GM23338 (cell line): ENCODE results near the gene CDH8. TPM values are rescaled to one million over a fixed set of nuclear protein-coding genes. Genes with fewer than 3 reads are reported as not detected.

Experiments used
- ATAC-seq: fragments of 200-7000 bp; cut with Tn5 transposase; 3 replicates; pipeline ENCODE4 v1.9.1; 2020
- DNase-seq: peaks from one replicate; pipeline ENCODE4 v3.0.0-alpha.2; 2015; ENCODE audit warnings: low spot score
- H2AFZ ChIP-seq: fragments of 200-600 bp; sonication (generic); 2 replicates; pipeline ENCODE4 v1.8.0; 2016; ENCODE audit warnings: antibody characterized with exemption, mild to moderate bottlenecking, moderate library complexity
- H3F3A ChIP-seq: fragments of 200-600 bp; sonication (generic); replicated peaks from 2 replicates; pipeline ENCODE4 v1.8.0; 2017; ENCODE audit warnings: antibody characterized with exemption, mixed run types, low read depth
- H3K27ac ChIP-seq: fragments of 200-600 bp; sonication (generic); 2 replicates; pipeline ENCODE4 v1.6.1; 2016; ENCODE audit warnings: low read depth
- H3K27me3 ChIP-seq: fragments of 200-600 bp; sonication (generic); 2 replicates; pipeline ENCODE4 v1.8.0; 2016; ENCODE audit warnings: mild to moderate bottlenecking, mixed run types, moderate library complexity; ENCODE audit not compliant: insufficient read depth
- H3K36me3 ChIP-seq: fragments of 200-600 bp; sonication (generic); 2 replicates; pipeline ENCODE4 v1.8.0; 2016; ENCODE audit warnings: mild to moderate bottlenecking; ENCODE audit not compliant: insufficient read depth
- H3K4me1 ChIP-seq: fragments of 200-600 bp; sonication (generic); 2 replicates; pipeline ENCODE4 v1.8.0; 2016; ENCODE audit warnings: mild to moderate bottlenecking, moderate library complexity; ENCODE audit not compliant: insufficient read depth
- H3K4me2 ChIP-seq: fragments of 200-600 bp; sonication (generic); 2 replicates; pipeline ENCODE4 v1.7.1; 2017; ENCODE audit warnings: mixed run types
- H3K4me3 ChIP-seq: fragments of 200-600 bp; sonication (generic); 2 replicates; pipeline ENCODE4 v1.6.1; 2016; ENCODE audit warnings: mixed run types
- H3K79me2 ChIP-seq: fragments of 200-600 bp; sonication (generic); replicated peaks from 2 replicates; pipeline ENCODE4 v1.8.0; 2017; ENCODE audit warnings: mild to moderate bottlenecking; ENCODE audit not compliant: insufficient read depth
- H3K9me2 ChIP-seq: fragments of 200-600 bp; sonication (generic); 2 replicates; pipeline ENCODE4 v1.8.0; 2017; ENCODE audit not compliant: insufficient read depth
- H4K20me1 ChIP-seq: fragments of 200-600 bp; sonication (generic); replicated peaks from 2 replicates; pipeline ENCODE4 v1.8.0; 2017; ENCODE audit warnings: mild to moderate bottlenecking; ENCODE audit not compliant: insufficient read depth
- H3K27ac Mint-ChIP-seq: 2 replicates; pipeline ENCODE4 v1.8.0; 2020; ENCODE audit warnings: inconsistent platforms, mild to moderate bottlenecking, moderate library complexity, mixed read lengths
- H3K27me3 Mint-ChIP-seq: 3 replicates; pipeline ENCODE4 v1.8.0; 2022; ENCODE audit warnings: low read depth, mild to moderate bottlenecking, moderate library complexity, mixed read lengths, inconsistent platforms; ENCODE audit not compliant: insufficient read depth, poor library complexity
- H3K36me3 Mint-ChIP-seq: 3 replicates; pipeline ENCODE4 v1.8.0; 2021; ENCODE audit warnings: low read depth, mild to moderate bottlenecking, inconsistent platforms, moderate library complexity, mixed read lengths
- H3K4me1 Mint-ChIP-seq: 3 replicates; pipeline ENCODE4 v1.8.0; 2020; ENCODE audit warnings: mild to moderate bottlenecking, inconsistent platforms, mixed read lengths
- H3K4me3 Mint-ChIP-seq: 3 replicates; pipeline ENCODE4 v1.8.0; 2021; ENCODE audit warnings: moderate library complexity, mild to moderate bottlenecking, inconsistent platforms, mixed read lengths
- H3K9me3 Mint-ChIP-seq: 3 replicates; pipeline ENCODE4 v1.8.0; 2020; ENCODE audit warnings: moderate library complexity, mild to moderate bottlenecking, inconsistent platforms, mixed read lengths
- CREB1 ChIP-seq: fragments of 250-450 bp; sonication (Bioruptor Pico); IDR thresholded peaks from 2 replicates; pipeline ENCODE4 v1.5.0; 2020; ENCODE audit warnings: low read depth, mild to moderate bottlenecking, moderate library complexity
- ETS1 ChIP-seq: IDR thresholded peaks from 2 replicates; pipeline ENCODE4 v1.6.1; 2016; ENCODE audit warnings: antibody characterized with exemption
- EZH2 ChIP-seq: fragments of 200-600 bp; sonication (generic); IDR thresholded peaks from one replicate; pipeline ENCODE4 v1.8.0; 2017; ENCODE audit warnings: antibody characterized with exemption, mild to moderate bottlenecking, low read depth; ENCODE audit not compliant: unreplicated experiment
- EZH2phosphoT487 ChIP-seq: fragments of 200-600 bp; sonication (generic); IDR thresholded peaks from one replicate; pipeline ENCODE4 v1.8.1; 2018; ENCODE audit warnings: antibody characterized with exemption; ENCODE audit not compliant: unreplicated experiment
- JUNB ChIP-seq: IDR thresholded peaks from one replicate; pipeline ENCODE4 v1.6.1; 2016; ENCODE audit warnings: antibody characterized with exemption; ENCODE audit not compliant: unreplicated experiment
- NANOG ChIP-seq: IDR thresholded peaks from 2 replicates; pipeline ENCODE4 v1.6.1; 2016; ENCODE audit warnings: antibody characterized with exemption, borderline replicate concordance
- POLR2AphosphoS5 ChIP-seq: IDR thresholded peaks from 2 replicates; pipeline ENCODE4 v1.6.1; 2016; ENCODE audit warnings: antibody characterized with exemption, low read depth
- STAT1 ChIP-seq: IDR thresholded peaks from one replicate; pipeline ENCODE4 v1.6.1; 2016; ENCODE audit warnings: antibody characterized with exemption; ENCODE audit not compliant: unreplicated experiment
- ZNF114 ChIP-seq: fragments of 250-450 bp; sonication (Bioruptor Pico); IDR thresholded peaks from 2 replicates; pipeline ENCODE4 v1.5.0; 2020; ENCODE audit warnings: mild to moderate bottlenecking, moderate library complexity
- ZNF331 ChIP-seq: fragments of 250-450 bp; sonication (Bioruptor Pico); IDR thresholded peaks from 2 replicates; pipeline ENCODE4 v1.5.0; 2020; ENCODE audit warnings: low read depth, mild to moderate bottlenecking, moderate library complexity
- polyA plus RNA-seq: library from polyadenylated mRNA; unstranded; fragments of >200 nt; fragmentation: Nextera tagmentation; extraction: Ambion mirVana; gene quantifications from 2 replicates; pipeline ENCODE4 v1.2.1, GENCODE V29; 2016
- total RNA-seq: library from RNA; depleted of rRNA; stranded (reverse); fragments of >200 nt; shearing (Covaris generic); gene quantifications from 2 replicates; pipeline ENCODE4 v1.2.3, GENCODE V29; 2014
- TF ChIP-seq, protein P1 (sequence below): IDR thresholded peaks from one replicate; pipeline ENCODE4 v1.6.1; 2018; ENCODE audit warnings: antibody characterized with exemption; ENCODE audit not compliant: unreplicated experiment
- TF ChIP-seq, protein P2 (sequence below), 2 experiments: fragments of 200-600 bp in 1 of 2; sonication (generic) in 1 of 2; conservative IDR thresholded peaks; 2 replicates each; pipeline versions ENCODE4 v1.5.1 to v1.6.1; 2016 to 2017; ENCODE audit warnings: antibody characterized with exemption in 2 of 2, low read depth in 2 of 2, mild to moderate bottlenecking in 2 of 2, moderate library complexity in 1 of 2
- TF ChIP-seq, protein P3 (sequence below): fragments of 250-450 bp; sonication (Bioruptor Pico); IDR thresholded peaks from 2 replicates; pipeline ENCODE4 v1.5.0; 2020; ENCODE audit warnings: mild to moderate bottlenecking, moderate library complexity

CDH8 gene
- total and polyA plus RNA-seq, 2 experiments from 2014 or later, result 10.2 to 11.7 TPM

DNA sequence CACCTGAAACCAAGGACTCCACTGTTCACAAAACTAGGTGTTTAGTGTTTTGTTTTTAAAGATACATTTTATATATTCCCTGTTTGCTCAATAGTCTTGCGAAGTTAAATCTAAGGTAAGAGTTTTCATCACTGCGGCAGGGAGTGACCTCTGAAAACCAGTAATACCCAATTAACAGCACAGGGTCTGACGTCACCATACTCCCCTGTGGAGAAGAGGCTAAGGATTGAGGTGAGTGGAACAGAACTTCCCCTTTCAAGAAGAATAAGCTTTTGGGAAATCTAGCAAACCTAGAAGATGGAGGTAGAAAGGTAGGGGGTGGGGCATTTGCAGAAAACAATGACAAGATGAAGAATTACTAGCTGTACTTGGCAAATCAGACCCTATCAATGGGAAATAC is 120.7 kb downstream of the CDH8 start:
- no peak overlapping the region for H3K27ac ChIP-seq
- peaks cover 20% of the 10 kb centered on the region for H3K4me1 ChIP-seq
- H3K4me1 Mint-ChIP-seq, result peaks cover 13% of the 10 kb centered on the region
- H3K4me3 ChIP-seq, result no peak overlapping the region
- H3K9me3 Mint-ChIP-seq, result peaks cover 6% of the 10 kb centered on the region; the same call in 2 of the 3 replicates
- no peak overlapping the region for H3K4me2 ChIP-seq
- H3K27me3 Mint-ChIP-seq, result no peaks in the 10 kb centered on the region
- DNase-seq, result no peak
- H3F3A ChIP-seq, result no peaks in the 10 kb centered on the region
- no peaks in the 10 kb centered on the region for H3K9me2 ChIP-seq
- peaks cover 3% of the 10 kb centered on the region; the same call in 2 of the 3 replicates for H3K36me3 Mint-ChIP-seq
- no peaks in the 10 kb centered on the region for H4K20me1 ChIP-seq
- H3K79me2 ChIP-seq, result no peaks in the 10 kb centered on the region
- ATAC-seq, result no peak
- H3K27me3 ChIP-seq, result no peaks in the 10 kb centered on the region
- no peaks in the 10 kb centered on the region for H3K36me3 ChIP-seq
- H3K27ac Mint-ChIP-seq, result no peak overlapping the region
- no peak overlapping the region for H3K4me3 Mint-ChIP-seq
- TF ChIP-seq, protein P1, sequence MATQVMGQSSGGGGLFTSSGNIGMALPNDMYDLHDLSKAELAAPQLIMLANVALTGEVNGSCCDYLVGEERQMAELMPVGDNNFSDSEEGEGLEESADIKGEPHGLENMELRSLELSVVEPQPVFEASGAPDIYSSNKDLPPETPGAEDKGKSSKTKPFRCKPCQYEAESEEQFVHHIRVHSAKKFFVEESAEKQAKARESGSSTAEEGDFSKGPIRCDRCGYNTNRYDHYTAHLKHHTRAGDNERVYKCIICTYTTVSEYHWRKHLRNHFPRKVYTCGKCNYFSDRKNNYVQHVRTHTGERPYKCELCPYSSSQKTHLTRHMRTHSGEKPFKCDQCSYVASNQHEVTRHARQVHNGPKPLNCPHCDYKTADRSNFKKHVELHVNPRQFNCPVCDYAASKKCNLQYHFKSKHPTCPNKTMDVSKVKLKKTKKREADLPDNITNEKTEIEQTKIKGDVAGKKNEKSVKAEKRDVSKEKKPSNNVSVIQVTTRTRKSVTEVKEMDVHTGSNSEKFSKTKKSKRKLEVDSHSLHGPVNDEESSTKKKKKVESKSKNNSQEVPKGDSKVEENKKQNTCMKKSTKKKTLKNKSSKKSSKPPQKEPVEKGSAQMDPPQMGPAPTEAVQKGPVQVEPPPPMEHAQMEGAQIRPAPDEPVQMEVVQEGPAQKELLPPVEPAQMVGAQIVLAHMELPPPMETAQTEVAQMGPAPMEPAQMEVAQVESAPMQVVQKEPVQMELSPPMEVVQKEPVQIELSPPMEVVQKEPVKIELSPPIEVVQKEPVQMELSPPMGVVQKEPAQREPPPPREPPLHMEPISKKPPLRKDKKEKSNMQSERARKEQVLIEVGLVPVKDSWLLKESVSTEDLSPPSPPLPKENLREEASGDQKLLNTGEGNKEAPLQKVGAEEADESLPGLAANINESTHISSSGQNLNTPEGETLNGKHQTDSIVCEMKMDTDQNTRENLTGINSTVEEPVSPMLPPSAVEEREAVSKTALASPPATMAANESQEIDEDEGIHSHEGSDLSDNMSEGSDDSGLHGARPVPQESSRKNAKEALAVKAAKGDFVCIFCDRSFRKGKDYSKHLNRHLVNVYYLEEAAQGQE, result no peak
- TF ChIP-seq CREB1, result no peak
- TF ChIP-seq STAT1, result no peak
- no peak for TF ChIP-seq ZNF331 (CRISPR knock-in tag)
- no peak for TF ChIP-seq POLR2AphosphoS5
- no peak for TF ChIP-seq EZH2phosphoT487
- no peak for TF ChIP-seq ETS1
- no peak for TF ChIP-seq JUNB
- TF ChIP-seq ZNF114 (CRISPR knock-in tag), result no peak
- no peak for TF ChIP-seq EZH2
- no peak for TF ChIP-seq NANOG
- TF ChIP-seq, protein P2, sequence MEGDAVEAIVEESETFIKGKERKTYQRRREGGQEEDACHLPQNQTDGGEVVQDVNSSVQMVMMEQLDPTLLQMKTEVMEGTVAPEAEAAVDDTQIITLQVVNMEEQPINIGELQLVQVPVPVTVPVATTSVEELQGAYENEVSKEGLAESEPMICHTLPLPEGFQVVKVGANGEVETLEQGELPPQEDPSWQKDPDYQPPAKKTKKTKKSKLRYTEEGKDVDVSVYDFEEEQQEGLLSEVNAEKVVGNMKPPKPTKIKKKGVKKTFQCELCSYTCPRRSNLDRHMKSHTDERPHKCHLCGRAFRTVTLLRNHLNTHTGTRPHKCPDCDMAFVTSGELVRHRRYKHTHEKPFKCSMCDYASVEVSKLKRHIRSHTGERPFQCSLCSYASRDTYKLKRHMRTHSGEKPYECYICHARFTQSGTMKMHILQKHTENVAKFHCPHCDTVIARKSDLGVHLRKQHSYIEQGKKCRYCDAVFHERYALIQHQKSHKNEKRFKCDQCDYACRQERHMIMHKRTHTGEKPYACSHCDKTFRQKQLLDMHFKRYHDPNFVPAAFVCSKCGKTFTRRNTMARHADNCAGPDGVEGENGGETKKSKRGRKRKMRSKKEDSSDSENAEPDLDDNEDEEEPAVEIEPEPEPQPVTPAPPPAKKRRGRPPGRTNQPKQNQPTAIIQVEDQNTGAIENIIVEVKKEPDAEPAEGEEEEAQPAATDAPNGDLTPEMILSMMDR (conservative IDR thresholded peaks at IDR 0.05; ENCODE audit: low read depth in 2 of 2), result no peak
- TF ChIP-seq, protein P3, sequence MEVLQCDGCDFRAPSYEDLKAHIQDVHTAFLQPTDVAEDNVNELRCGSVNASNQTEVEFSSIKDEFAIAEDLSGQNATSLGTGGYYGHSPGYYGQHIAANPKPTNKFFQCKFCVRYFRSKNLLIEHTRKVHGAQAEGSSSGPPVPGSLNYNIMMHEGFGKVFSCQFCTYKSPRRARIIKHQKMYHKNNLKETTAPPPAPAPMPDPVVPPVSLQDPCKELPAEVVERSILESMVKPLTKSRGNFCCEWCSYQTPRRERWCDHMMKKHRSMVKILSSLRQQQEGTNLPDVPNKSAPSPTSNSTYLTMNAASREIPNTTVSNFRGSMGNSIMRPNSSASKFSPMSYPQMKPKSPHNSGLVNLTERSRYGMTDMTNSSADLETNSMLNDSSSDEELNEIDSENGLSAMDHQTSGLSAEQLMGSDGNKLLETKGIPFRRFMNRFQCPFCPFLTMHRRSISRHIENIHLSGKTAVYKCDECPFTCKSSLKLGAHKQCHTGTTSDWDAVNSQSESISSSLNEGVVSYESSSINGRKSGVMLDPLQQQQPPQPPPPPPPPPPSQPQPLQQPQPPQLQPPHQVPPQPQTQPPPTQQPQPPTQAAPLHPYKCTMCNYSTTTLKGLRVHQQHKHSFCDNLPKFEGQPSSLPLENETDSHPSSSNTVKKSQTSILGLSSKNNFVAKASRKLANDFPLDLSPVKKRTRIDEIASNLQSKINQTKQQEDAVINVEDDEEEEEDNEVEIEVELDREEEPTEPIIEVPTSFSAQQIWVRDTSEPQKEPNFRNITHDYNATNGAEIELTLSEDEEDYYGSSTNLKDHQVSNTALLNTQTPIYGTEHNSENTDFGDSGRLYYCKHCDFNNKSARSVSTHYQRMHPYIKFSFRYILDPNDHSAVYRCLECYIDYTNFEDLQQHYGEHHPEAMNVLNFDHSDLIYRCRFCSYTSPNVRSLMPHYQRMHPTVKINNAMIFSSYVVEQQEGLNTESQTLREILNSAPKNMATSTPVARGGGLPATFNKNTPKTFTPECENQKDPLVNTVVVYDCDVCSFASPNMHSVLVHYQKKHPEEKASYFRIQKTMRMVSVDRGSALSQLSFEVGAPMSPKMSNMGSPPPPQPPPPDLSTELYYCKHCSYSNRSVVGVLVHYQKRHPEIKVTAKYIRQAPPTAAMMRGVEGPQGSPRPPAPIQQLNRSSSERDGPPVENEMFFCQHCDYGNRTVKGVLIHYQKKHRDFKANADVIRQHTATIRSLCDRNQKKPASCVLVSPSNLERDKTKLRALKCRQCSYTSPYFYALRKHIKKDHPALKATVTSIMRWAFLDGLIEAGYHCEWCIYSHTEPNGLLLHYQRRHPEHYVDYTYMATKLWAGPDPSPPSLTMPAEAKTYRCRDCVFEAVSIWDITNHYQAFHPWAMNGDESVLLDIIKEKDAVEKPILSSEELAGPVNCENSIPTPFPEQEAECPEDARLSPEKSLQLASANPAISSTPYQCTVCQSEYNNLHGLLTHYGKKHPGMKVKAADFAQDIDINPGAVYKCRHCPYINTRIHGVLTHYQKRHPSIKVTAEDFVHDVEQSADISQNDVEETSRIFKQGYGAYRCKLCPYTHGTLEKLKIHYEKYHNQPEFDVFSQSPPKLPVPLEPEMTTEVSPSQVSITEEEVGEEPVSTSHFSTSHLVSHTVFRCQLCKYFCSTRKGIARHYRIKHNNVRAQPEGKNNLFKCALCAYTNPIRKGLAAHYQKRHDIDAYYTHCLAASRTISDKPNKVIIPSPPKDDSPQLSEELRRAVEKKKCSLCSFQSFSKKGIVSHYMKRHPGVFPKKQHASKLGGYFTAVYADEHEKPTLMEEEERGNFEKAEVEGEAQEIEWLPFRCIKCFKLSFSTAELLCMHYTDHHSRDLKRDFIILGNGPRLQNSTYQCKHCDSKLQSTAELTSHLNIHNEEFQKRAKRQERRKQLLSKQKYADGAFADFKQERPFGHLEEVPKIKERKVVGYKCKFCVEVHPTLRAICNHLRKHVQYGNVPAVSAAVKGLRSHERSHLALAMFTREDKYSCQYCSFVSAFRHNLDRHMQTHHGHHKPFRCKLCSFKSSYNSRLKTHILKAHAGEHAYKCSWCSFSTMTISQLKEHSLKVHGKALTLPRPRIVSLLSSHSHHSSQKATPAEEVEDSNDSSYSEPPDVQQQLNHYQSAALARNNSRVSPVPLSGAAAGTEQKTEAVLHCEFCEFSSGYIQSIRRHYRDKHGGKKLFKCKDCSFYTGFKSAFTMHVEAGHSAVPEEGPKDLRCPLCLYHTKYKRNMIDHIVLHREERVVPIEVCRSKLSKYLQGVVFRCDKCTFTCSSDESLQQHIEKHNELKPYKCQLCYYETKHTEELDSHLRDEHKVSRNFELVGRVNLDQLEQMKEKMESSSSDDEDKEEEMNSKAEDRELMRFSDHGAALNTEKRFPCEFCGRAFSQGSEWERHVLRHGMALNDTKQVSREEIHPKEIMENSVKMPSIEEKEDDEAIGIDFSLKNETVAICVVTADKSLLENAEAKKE (CRISPR knock-in tag), result no peak
- H2AFZ ChIP-seq, result no peak overlapping the region
